Pancreas (tissue), 10 donors: Measurements from ENCODE around the gene OR8B12. TPM values are rescaled to one million over a fixed set of nuclear protein-coding genes. Genes with fewer than 3 reads are reported as not detected.
A peak's percentile ranks its signal among the peaks of the same experiment; 100 is the strongest.

ENCODE experiments used
- ATAC-seq, 4 donors: fragments of 200-7000 bp; cut with Tn5 transposase; one replicate each; pipeline versions ENCODE4 v1.8.0 to v1.9.1; 2020; ENCODE audit warnings: mild to moderate bottlenecking in 4 of 4, moderate library complexity in 4 of 4
- DNase-seq, 6 donors: peaks; one replicate each; pipeline ENCODE4 v3.0.0-alpha.2; 2020
- FAIRE-seq: peaks from 2 replicates; lab custom pipeline; 2012; peaks lifted over from hg19 to GRCh38; lab: Jason Lieb, UNC
- H3K27ac ChIP-seq, 4 donors: fragments of 200-600 bp; sonication (generic); 1 replicate in 3 of 4; 2 replicates in 1 of 4; pipeline versions ENCODE4 v1.5.0 to v1.8.0; 2020
- H3K27me3 ChIP-seq, 4 donors: fragments of 200-600 bp; one replicate each; pipeline ENCODE4 v1.8.0; 2021
- H3K36me3 ChIP-seq, 3 donors: fragments of 200-600 bp; sonication (generic) in 1 of 3; one replicate each; pipeline versions ENCODE4 v1.5.0 to v1.8.0; 2020 to 2021
- H3K4me1 ChIP-seq, 3 donors: fragments of 200-600 bp; one replicate each; pipeline ENCODE4 v1.8.0; 2021
- H3K4me3 ChIP-seq, 4 donors: fragments of 200-600 bp; sonication (generic) in 2 of 4; one replicate each; pipeline versions ENCODE4 v1.5.0 to v1.8.0; 2020 to 2021
- H3K9me3 ChIP-seq, 4 donors: fragments of 200-600 bp; one replicate each; pipeline ENCODE4 v1.8.0; 2021
- CTCF ChIP-seq, 4 donors: fragments of 200-600 bp; sonication (generic) in 3 of 4; IDR thresholded peaks; one replicate each; pipeline versions ENCODE4 v1.5.0 to v1.8.0; 2021; ENCODE audit warnings: antibody characterized with exemption in 4 of 4
- WGBS, 2 donors: extraction: QIAGEN DNeasy Blood & Tissue Kit; methylation state at CpG; one replicate each; pipeline ENCODE4 v1.1.7; 2013; 5-methylcytosine and 5-hydroxymethylcytosine counted together
- intact Hi-C, 3 donors: fragments of 100-400 bp; cut with DNase I; formaldehyde crosslinking; loops; one replicate each; pipeline versions ENCODE4 v1.11.1 to v1.14.2; 2022
- polyA plus RNA-seq, 2 donors: library from polyadenylated mRNA; stranded (reverse); fragments of 200-250 nt; gene quantifications; one replicate each; pipeline ENCODE4 v1.2.3, GENCODE V29; 2013
- total RNA-seq, 6 donors: library from RNA; stranded (reverse); fragmentation: NEBNext Ultra II Directional in 4 of 6; extraction: Animal tissue kit (Norgen Biotek cat#: 25700) in 4 of 6; gene quantifications; one replicate each; pipeline versions ENCODE4 v1.2.1 to v1.2.4, GENCODE V29; 2021 to 2023
- donor health status: healthy with polysubstance abuse.
- donor health status: DM: no; HTN: no; CAD: no; lungs with moderate emphysema.
- donor health status: DM: no; HTN: no; CAD: no.
- donor health status: control.
- donor health status: control.
- donor health status: Bipolar disorder and iron deficiency.
- donor health status: DM: yes; HTN: yes; CAD: no.
- donor health status: DM: no; HTN: no; CAD: no.
- donor health status: DM: no; HTN: no; CAD: no.
- donor health status: DM: yes; HTN: yes; CAD: no.

Gene OR8B12
- total and polyA plus RNA-seq, 8 donors = not detected

GRCh38 chr11:124551189-124551588 is 7.7 kb upstream of the OR8B12 start:
- no peak for TF ChIP-seq CTCF (IDR thresholded peaks at IDR 0.05)
- ATAC-seq (no peak), DNase-seq (no peak), FAIRE-seq (no peak)
- Histone ChIP-seq H3K27ac (no peak overlapping the region), H3K4me1 (no peaks in the 10 kb centered on the region), H3K36me3 (no peaks in the 10 kb centered on the region), H3K4me3 (no peak overlapping the region), H3K27me3 (peaks cover 0 to 5% (median 1%) of the 10 kb centered on the region in 4 donors), H3K9me3 (no peaks in the 10 kb centered on the region)
- intact Hi-C loops = no loop called here
- WGBS, 2 donors = 65 to 70% methylated on average over 6 of the region's 6 CpGs

- DNase-seq (no peak), FAIRE-seq (no peak), ATAC-seq (no peak)
- intact Hi-C loops = no loop called here
- H3K27me3 ChIP-seq = no peaks in the 10 kb centered on the region
- no peak overlapping the region for H3K4me3 ChIP-seq
- no peaks in the 10 kb centered on the region for H3K9me3 ChIP-seq
- 77 to 80% methylated on average over 6 of the region's 6 CpGs for WGBS, 2 donors
- no peaks in the 10 kb centered on the region for H3K36me3 ChIP-seq
- no peak overlapping the region for H3K27ac ChIP-seq
- no peaks in the 10 kb centered on the region for H3K4me1 ChIP-seq
- no peak for TF ChIP-seq CTCF (IDR thresholded peaks at IDR 0.05)
Measured at GRCh38 chr11:124543145-124543544, 309 bp downstream of the OR8B12 start.

DNA sequence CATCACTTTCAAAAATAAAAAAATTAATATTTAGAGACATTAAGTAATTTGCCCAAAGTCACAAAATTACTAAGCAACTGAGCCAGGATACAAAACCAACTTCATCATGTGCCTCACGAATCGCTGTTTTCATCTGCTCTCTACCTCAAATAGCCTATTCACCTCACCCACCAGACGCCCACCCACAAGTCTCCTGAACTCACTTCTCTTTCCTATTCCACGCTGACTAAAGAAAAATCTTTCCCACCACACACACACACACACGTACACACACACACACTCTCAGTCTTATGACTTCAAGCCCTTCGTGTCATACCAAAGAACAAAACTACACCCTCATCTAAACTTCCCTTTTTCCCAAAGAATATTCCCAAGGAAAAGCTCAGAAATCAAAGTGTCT is 2.2 kb downstream of the OR8B12 start:
- ATAC-seq (no peak), FAIRE-seq (no peak), DNase-seq (no peak)
- no peak overlapping the region for H3K27ac ChIP-seq
- H3K27me3 ChIP-seq = no peaks in the 10 kb centered on the region
- no peak overlapping the region for H3K4me3 ChIP-seq
- H3K4me1 ChIP-seq = no peaks in the 10 kb centered on the region
- intact Hi-C loops = no loop called here
- no peaks in the 10 kb centered on the region for H3K9me3 ChIP-seq
- no peak for TF ChIP-seq CTCF (IDR thresholded peaks at IDR 0.05)
- H3K36me3 ChIP-seq = no peaks in the 10 kb centered on the region
- whole genome bisulfite sequencing, 2 donors = 60 to 73% methylated on average over 6 of the region's 6 CpGs

GRCh38 chr11:124538019-124538418 is 5.4 kb downstream of the OR8B12 start:
- intact Hi-C loops = no loop called here
- Histone ChIP-seq H3K9me3 (no peaks in the 10 kb centered on the region), H3K27ac (no peak overlapping the region), H3K27me3 (no peaks in the 10 kb centered on the region), H3K36me3 (no peaks in the 10 kb centered on the region), H3K4me1 (no peaks in the 10 kb centered on the region), H3K4me3 (no peak overlapping the region)
- ATAC-seq (peak in 3 of 4 donors; percentile 29 to 72 (median 46)), DNase-seq (no peak), FAIRE-seq (no peak)
- 64 to 71% methylated on average over 1 of the region's 1 CpG for WGBS, 2 donors
- TF ChIP-seq CTCF (IDR thresholded peaks at IDR 0.05) = no peak

DNA sequence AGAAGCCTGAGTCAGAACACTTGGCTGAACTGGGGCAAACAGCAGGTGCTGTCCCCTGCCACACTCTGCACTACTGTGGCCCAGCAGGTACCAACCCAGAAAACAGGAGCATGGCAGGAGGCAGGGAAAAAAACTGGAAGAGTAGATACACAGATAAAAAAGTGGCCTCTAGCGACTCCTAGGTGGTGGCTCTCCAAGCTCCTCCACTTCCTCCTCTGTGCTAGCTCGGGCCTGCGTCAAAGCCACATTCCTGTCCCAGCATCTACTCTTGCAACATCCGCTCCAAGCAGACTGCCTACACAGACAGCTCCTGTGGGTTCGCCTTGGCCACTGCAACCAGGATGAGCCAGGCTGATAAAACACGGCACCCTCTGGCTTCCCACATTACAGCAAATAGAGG is 6.9 kb downstream of the OR8B12 start:
- DNase-seq (peak in 1 of 6 donors; percentile 12), ATAC-seq (peak in 3 of 4 donors; percentile 29 to 77 (median 66)), FAIRE-seq (no peak)
- no peak for TF ChIP-seq CTCF (IDR thresholded peaks at IDR 0.05)
- Histone ChIP-seq H3K4me1 (no peaks in the 10 kb centered on the region), H3K27me3 (no peaks in the 10 kb centered on the region), H3K9me3 (no peaks in the 10 kb centered on the region), H3K4me3 (no peak overlapping the region), H3K27ac (no peak overlapping the region), H3K36me3 (no peaks in the 10 kb centered on the region)
- intact Hi-C loops = no loop called here
- WGBS, 2 donors = 38 to 63% methylated on average over 6 of the region's 6 CpGs
